Uterus (tissue), 4 donors: Measurements from ENCODE around the gene NABP1. TPM values are rescaled to one million over a fixed set of nuclear protein-coding genes. Genes with fewer than 3 reads are reported as not detected.
"Not testable (repeated sequence)": the region's sequence is repeated elsewhere in the genome, so short reads cannot be mapped to it uniquely, and the experiment has no call there.

Experiments used
- DNase-seq, 2 donors: peaks; one replicate each; pipeline ENCODE4 v3.0.0-alpha.2; 2019 to 2020
- H3K27ac ChIP-seq, 2 donors: fragments of 200-600 bp; sonication (generic); 1 replicate in 1 of 2; 2 replicates in 1 of 2; pipeline ENCODE4 v1.5.1; 2016 to 2018
- H3K27me3 ChIP-seq, 2 donors: fragments of 200-600 bp; sonication (generic); one replicate each; pipeline ENCODE4 v1.5.1; 2018 to 2019; ENCODE audit warnings: control low read depth in 1 of 2
- H3K36me3 ChIP-seq, 2 donors: fragments of 200-600 bp; sonication (generic); one replicate each; pipeline ENCODE4 v1.5.1; 2019; ENCODE audit warnings: control low read depth in 1 of 2
- H3K4me1 ChIP-seq, 2 donors: fragments of 200-600 bp; sonication (generic); one replicate each; pipeline ENCODE4 v1.5.1; 2018 to 2019; ENCODE audit warnings: control low read depth in 1 of 2
- H3K4me3 ChIP-seq, 2 donors: fragments of 200-600 bp; sonication (generic); 1 replicate in 1 of 2; 2 replicates in 1 of 2; pipeline ENCODE4 v1.5.1; 2018 to 2019; ENCODE audit warnings: mild to moderate bottlenecking in 1 of 2
- H3K9me3 ChIP-seq, 2 donors: fragments of 200-600 bp; sonication (generic); one replicate each; pipeline ENCODE4 v1.5.1; 2019; ENCODE audit warnings: control low read depth in 1 of 2
- POLR2A ChIP-seq, 2 donors: fragments of 450-650 bp; IDR thresholded peaks; one replicate each; pipeline ENCODE4 v1.6.1; 2016; ENCODE audit warnings: antibody characterized with exemption in 2 of 2, mild to moderate bottlenecking in 1 of 2, moderate library complexity in 1 of 2
- intact Hi-C: fragments of 100-400 bp; cut with DNase I; formaldehyde crosslinking; loops from one replicate; pipeline ENCODE4 v1.15.1; 2023; ENCODE audit warnings: low total_unique reads
- total RNA-seq, 4 donors: library from RNA; depleted of rRNA in 3 of 4; stranded (reverse); fragments of >200 nt in 3 of 4; gene quantifications; one replicate each; pipeline versions ENCODE4 v1.1.0 to v1.2.4, GENCODE V29; 2014 to 2023
- TF ChIP-seq, protein P1 (sequence below), 4 experiments: fragments of 200-600 bp in 2 of 4; fragments of 450-650 bp in 2 of 4; sonication (generic) in 2 of 4; IDR thresholded peaks; one replicate each; pipeline ENCODE4 v1.5.1; 2016 to 2019; ENCODE audit warnings: antibody characterized with exemption in 4 of 4, mild to moderate bottlenecking in 2 of 4, moderate library complexity in 1 of 4
- donor health status: DM: yes; HTN: yes; CAD: no.

NABP1 gene
- total RNA-seq, 4 donors from 2014 or later, result 2.3 to 43.3 (median 22.2) TPM

DNA sequence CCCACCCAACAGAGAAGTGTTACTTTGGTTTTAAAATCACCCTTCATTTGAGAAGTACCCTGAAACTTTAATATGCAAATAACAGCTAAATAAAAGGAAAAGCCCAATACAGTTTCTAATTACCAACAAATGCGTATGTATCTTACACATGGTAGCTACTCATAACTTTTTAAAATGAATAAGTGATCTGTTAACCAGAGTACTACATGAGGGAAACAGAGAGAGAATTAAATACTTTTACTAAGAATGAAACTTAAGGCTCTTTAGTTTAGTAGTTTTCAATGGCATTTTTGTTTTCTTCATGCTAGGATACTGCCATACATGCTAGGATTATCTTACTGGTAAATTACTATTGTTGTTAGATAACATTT, 39.1 kb upstream of the NABP1 start:
- H3K9me3 ChIP-seq, result no peaks in the 10 kb centered on the region
- DNase-seq, result no peak
- no peak overlapping the region for H3K4me3 ChIP-seq
- H3K27ac ChIP-seq, result no peak overlapping the region
- H3K4me1 ChIP-seq, result no peaks in the 10 kb centered on the region
- intact Hi-C loops, result no loop called here
- TF ChIP-seq, protein P1, sequence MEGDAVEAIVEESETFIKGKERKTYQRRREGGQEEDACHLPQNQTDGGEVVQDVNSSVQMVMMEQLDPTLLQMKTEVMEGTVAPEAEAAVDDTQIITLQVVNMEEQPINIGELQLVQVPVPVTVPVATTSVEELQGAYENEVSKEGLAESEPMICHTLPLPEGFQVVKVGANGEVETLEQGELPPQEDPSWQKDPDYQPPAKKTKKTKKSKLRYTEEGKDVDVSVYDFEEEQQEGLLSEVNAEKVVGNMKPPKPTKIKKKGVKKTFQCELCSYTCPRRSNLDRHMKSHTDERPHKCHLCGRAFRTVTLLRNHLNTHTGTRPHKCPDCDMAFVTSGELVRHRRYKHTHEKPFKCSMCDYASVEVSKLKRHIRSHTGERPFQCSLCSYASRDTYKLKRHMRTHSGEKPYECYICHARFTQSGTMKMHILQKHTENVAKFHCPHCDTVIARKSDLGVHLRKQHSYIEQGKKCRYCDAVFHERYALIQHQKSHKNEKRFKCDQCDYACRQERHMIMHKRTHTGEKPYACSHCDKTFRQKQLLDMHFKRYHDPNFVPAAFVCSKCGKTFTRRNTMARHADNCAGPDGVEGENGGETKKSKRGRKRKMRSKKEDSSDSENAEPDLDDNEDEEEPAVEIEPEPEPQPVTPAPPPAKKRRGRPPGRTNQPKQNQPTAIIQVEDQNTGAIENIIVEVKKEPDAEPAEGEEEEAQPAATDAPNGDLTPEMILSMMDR (IDR thresholded peaks at IDR 0.05), result no peak
- no peak for TF ChIP-seq POLR2A (IDR thresholded peaks at IDR 0.05)
- H3K36me3 ChIP-seq, result no peaks in the 10 kb centered on the region
- no peaks in the 10 kb centered on the region for H3K27me3 ChIP-seq

DNA sequence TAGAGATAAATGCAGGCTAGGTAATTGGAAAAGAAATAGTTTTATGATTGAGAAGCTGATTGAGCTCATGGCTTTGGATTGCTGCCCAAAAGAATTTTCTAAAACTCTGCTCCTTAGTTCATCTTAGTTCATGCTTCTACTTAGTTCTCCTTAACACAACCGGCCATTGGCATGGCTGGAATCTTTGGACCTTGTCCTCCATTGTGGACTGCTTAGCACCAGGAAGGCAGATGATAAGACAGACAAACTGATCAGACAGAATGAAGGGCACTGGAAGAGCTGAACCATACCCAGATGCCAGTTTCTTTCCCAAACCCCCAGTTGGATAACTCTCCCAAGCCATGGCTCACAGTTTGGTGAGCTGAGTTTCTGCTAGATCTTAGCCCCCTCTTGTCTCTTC, 36.3 kb upstream of the NABP1 start:
- Histone ChIP-seq H3K36me3 (no peaks in the 10 kb centered on the region), H3K27ac (no peak overlapping the region), H3K9me3 (no peaks in the 10 kb centered on the region), H3K27me3 (no peaks in the 10 kb centered on the region), H3K4me1 (no peaks in the 10 kb centered on the region), H3K4me3 (no peak overlapping the region)
- TF ChIP-seq, protein P1 (IDR thresholded peaks at IDR 0.05), result no peak
- no peak for TF ChIP-seq POLR2A (IDR thresholded peaks at IDR 0.05)
- intact Hi-C loops, result no loop called here
- no peak for DNase-seq

DNA sequence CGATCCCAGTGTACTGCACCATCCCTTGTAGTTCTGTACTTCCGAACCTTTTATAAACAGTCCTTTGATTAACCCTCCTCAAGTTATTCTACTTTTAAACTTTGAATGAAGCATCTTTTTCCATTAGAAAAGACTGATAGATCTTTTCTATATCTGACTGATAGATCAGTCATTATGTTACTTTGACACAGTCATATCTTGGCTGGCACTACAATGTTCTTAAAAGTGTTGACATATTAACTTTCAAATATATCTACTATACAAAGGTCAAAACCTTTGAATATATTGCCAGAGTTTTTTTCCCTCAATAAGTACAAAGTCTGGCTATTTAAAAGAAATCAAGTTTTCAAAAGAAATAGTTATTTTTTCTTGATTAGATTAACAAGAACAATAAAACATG, 35.4 kb upstream of the NABP1 start:
- intact Hi-C loops, result no loop called here
- no peak overlapping the region for H3K4me3 ChIP-seq
- H3K27ac ChIP-seq, result no peak overlapping the region
- DNase-seq, result no peak
- TF ChIP-seq POLR2A (IDR thresholded peaks at IDR 0.05), result no peak
- TF ChIP-seq, protein P1 (IDR thresholded peaks at IDR 0.05), result no peak
- no peaks in the 10 kb centered on the region for H3K4me1 ChIP-seq
- no peaks in the 10 kb centered on the region for H3K9me3 ChIP-seq
- H3K27me3 ChIP-seq, result no peaks in the 10 kb centered on the region
- no peaks in the 10 kb centered on the region for H3K36me3 ChIP-seq

DNA sequence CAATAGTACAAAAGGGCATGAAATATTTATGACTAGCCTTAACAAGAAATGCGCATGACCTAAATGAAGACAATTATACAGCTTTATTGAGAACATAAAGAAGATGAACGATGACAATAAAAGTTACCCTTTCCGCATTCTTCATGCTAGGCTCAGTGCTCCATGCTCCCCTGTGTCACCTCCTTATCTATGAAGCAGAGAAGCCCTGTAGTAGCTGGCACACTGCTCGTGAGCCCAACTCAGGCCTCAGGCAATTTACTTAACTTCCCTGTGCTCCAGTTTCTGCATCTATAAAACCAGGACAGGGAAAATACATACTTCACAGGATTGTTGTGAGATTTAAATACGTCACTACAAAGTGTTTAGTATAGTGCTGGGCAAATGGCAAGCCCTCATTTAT, 34.5 kb upstream of the NABP1 start:
- intact Hi-C loops, result no loop called here
- DNase-seq, result no peak
- Histone ChIP-seq H3K4me1 (no peaks in the 10 kb centered on the region), H3K27ac (no peak overlapping the region), H3K27me3 (no peaks in the 10 kb centered on the region), H3K36me3 (no peaks in the 10 kb centered on the region), H3K9me3 (no peaks in the 10 kb centered on the region), H3K4me3 (no peak overlapping the region)
- TF ChIP-seq, protein P1 (IDR thresholded peaks at IDR 0.05), result no peak
- no peak for TF ChIP-seq POLR2A (IDR thresholded peaks at IDR 0.05)

DNA sequence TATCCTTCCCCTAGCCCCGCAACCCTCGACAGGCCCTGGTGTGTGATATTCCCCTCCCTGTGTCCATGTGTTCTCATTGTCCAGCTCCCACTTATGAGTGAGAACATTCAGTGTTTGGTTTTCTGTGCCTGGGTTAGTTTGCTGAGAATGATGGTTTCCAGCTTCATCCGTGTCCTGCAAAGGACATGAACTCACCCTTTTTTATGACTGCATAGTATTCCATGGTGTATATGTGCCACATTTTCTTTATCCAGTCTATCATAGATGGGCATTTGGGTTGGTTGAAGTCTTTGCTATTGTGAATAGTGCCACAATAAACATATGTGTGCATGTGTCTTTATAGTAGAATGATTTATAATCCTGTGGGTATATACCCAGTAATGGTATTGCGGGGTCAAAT, 33.3 kb upstream of the NABP1 start:
- H3K4me1 ChIP-seq, DNase-seq: not testable (repeated sequence)

DNA sequence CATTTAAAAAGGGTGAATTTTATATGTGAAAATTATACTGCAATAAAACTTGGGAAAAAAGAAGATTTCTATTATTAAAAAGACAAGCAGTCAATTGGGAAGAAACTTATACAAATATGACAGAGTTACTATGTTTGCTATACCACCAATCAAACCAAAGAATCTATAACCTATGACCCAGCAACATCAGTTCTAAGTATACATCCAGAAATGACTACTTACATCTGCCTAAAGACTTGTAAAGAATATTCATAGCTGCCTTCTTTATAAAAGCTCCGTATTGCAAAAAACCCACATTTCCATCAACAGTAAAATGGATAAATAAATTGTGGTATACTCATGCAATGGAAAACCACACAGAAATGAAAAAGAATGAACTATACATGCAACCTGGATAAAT, 32.9 kb upstream of the NABP1 start:
- TF ChIP-seq, protein P1 (IDR thresholded peaks at IDR 0.05), result no peak
- no peak for TF ChIP-seq POLR2A (IDR thresholded peaks at IDR 0.05)
- H3K27ac ChIP-seq, result no peak overlapping the region
- no peaks in the 10 kb centered on the region for H3K9me3 ChIP-seq
- no peaks in the 10 kb centered on the region for H3K4me1 ChIP-seq
- intact Hi-C loops, result no loop called here
- no peak overlapping the region for H3K4me3 ChIP-seq
- no peaks in the 10 kb centered on the region for H3K36me3 ChIP-seq
- no peaks in the 10 kb centered on the region for H3K27me3 ChIP-seq
- DNase-seq, result no peak

More for the DNA sequence above, 33.3 kb upstream of the NABP1 start:
- H3K27me3 ChIP-seq, intact Hi-C loops, H3K9me3 ChIP-seq, H3K4me3 ChIP-seq, H3K36me3 ChIP-seq, H3K27ac ChIP-seq: not testable (repeated sequence)
